PC-3 (cell line): ENCODE measurements around the gene FGFR1OP2. TPM values are rescaled to one million over a fixed set of nuclear protein-coding genes. Genes with fewer than 3 reads are reported as not detected.
"Not testable (repeated sequence)": the region's sequence is repeated elsewhere in the genome, so short reads cannot be mapped to it uniquely, and the experiment has no call there.

ENCODE experiments used
- ATAC-seq: fragments of 200-7000 bp; cut with Tn5 transposase; 2 replicates; pipeline ENCODE4 v1.9.1; 2020; ENCODE audit warnings: mild to moderate bottlenecking, moderate library complexity
- BruUV-seq: library from RNA; stranded (reverse); fragments of 400-500 nt; replicated peaks from 2 replicates; lab custom pipeline; 2021; lab: Mats Ljungman, UMichigan
- CTCF ChIA-PET: fragments of 300-600 bp; sonication (Branson Sonifier 250); formaldehyde crosslinking; loops from one replicate; lab custom pipeline; 2022; ENCODE audit warnings: antibody characterized with exemption; lab: Charles Lee
- POLR2A ChIA-PET: fragments of 300-600 bp; sonication (Branson Sonifier 250); formaldehyde crosslinking; loops from one replicate; lab custom pipeline; 2022; ENCODE audit warnings: antibody characterized with exemption; ENCODE audit not compliant: unreplicated experiment; lab: Charles Lee
- DNase-seq: peaks from one replicate; pipeline ENCODE4 v3.0.0-alpha.2; 2015
- H2AFZ ChIP-seq: fragments of 300-600 bp; sonication (generic); 2 replicates; pipeline ENCODE4 v1.6.0; 2016; ENCODE audit warnings: antibody characterized with exemption, low read length
- H3F3A ChIP-seq: fragments of 300-600 bp; sonication (generic); one replicate; pipeline ENCODE4 v1.6.0; 2017; ENCODE audit warnings: antibody characterized with exemption, low read length, control low read depth, mild to moderate bottlenecking; ENCODE audit not compliant: unreplicated experiment
- H3K27ac ChIP-seq: fragments of 300-600 bp; sonication (generic); 2 replicates; pipeline ENCODE4 v1.5.1; 2016; ENCODE audit warnings: mild to moderate bottlenecking, low read length
- H3K27me3 ChIP-seq: fragments of 300-600 bp; sonication (generic); 2 replicates; pipeline ENCODE4 v1.6.1; 2016; ENCODE audit warnings: low read length, mixed read lengths
- H3K36me3 ChIP-seq: fragments of 300-600 bp; sonication (generic); 2 replicates; pipeline ENCODE4 v1.6.1; 2016; ENCODE audit warnings: low read depth, mixed run types, low read length, mixed read lengths
- H3K4me1 ChIP-seq: fragments of 300-600 bp; sonication (generic); 2 replicates; pipeline ENCODE4 v1.5.1; 2016; ENCODE audit warnings: low read length; ENCODE audit not compliant: insufficient read depth
- H3K4me2 ChIP-seq: fragments of 300-600 bp; sonication (generic); 2 replicates; pipeline ENCODE4 v1.6.0; 2016; ENCODE audit warnings: low read length
- H3K4me3 ChIP-seq: fragments of 300-600 bp; sonication (generic); 2 replicates; pipeline ENCODE4 v1.5.1; 2016; ENCODE audit warnings: mild to moderate bottlenecking, low read length, mixed read lengths
- H3K79me2 ChIP-seq: fragments of 300-600 bp; sonication (generic); 2 replicates; pipeline ENCODE4 v1.6.1; 2017; ENCODE audit warnings: low read length, mixed read lengths
- H3K9ac ChIP-seq: fragments of 300-600 bp; sonication (generic); 2 replicates; pipeline ENCODE4 v1.6.0; 2016; ENCODE audit warnings: mild to moderate bottlenecking, low read length
- H3K9me2 ChIP-seq: fragments of 300-600 bp; sonication (generic); replicated peaks from 2 replicates; pipeline ENCODE4 v1.6.1; 2016; ENCODE audit warnings: mixed run types, low read length, mixed read lengths
- H3K9me3 ChIP-seq: fragments of 300-600 bp; sonication (generic); 2 replicates; pipeline ENCODE4 v1.6.1; 2016; ENCODE audit warnings: low read length, mixed read lengths
- H4K20me1 ChIP-seq: fragments of 300-600 bp; sonication (generic); 2 replicates; pipeline ENCODE4 v1.6.1; 2016; ENCODE audit warnings: low read length, mixed read lengths
- EZH2 ChIP-seq: fragments of 300-600 bp; sonication (generic); IDR thresholded peaks from one replicate; pipeline ENCODE4 v1.6.1; 2017; ENCODE audit warnings: antibody characterized with exemption, mild to moderate bottlenecking, low read length; ENCODE audit not compliant: unreplicated experiment
- EZH2phosphoT487 ChIP-seq: fragments of 300-600 bp; sonication (generic); IDR thresholded peaks from 2 replicates; pipeline ENCODE4 v1.6.1; 2018; ENCODE audit warnings: mild to moderate bottlenecking, antibody characterized with exemption, low read length, borderline replicate concordance
- intact Hi-C: fragments of 100-400 bp; cut with micrococcal nuclease; formaldehyde crosslinking; loops from 2 replicates; pipeline ENCODE4 v1.9.0; 2023
- total RNA-seq: library from RNA; depleted of rRNA; stranded (reverse); fragments of >200 nt; gene quantifications from 2 replicates; pipeline ENCODE4 v1.2.3, GENCODE V29; 2014
- TF ChIP-seq, protein P1 (sequence below): fragments of 300-600 bp; sonication (generic); conservative IDR thresholded peaks from 2 replicates; pipeline ENCODE4 v1.5.1; 2017; ENCODE audit warnings: antibody characterized with exemption, low read depth, mild to moderate bottlenecking, low read length

The FGFR1OP2 gene
- total RNA-seq, 1 experiment from 2014 or later: 74.3 TPM

DNA sequence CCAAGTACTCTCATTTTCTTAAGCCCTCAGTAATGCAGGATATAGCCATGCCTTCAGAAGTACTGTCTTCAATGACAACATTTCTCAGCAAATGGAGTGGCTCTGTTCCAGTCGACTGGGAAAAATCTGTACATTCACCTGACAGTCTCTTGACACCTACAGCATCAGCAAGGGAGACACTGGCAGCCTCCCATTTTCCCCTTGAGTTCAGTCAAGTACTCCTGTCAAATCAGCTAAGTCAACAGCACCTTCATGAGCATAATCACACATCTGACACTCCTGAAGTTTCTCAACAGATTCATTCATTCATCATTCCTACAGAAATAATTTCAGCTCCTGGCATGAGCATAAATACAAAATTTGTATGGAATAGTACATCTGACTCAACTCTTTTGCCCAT lies 46.6 kb upstream of the FGFR1OP2 start:
- ATAC-seq (no peak), DNase-seq (no peak)
- TF ChIP-seq, protein P1, sequence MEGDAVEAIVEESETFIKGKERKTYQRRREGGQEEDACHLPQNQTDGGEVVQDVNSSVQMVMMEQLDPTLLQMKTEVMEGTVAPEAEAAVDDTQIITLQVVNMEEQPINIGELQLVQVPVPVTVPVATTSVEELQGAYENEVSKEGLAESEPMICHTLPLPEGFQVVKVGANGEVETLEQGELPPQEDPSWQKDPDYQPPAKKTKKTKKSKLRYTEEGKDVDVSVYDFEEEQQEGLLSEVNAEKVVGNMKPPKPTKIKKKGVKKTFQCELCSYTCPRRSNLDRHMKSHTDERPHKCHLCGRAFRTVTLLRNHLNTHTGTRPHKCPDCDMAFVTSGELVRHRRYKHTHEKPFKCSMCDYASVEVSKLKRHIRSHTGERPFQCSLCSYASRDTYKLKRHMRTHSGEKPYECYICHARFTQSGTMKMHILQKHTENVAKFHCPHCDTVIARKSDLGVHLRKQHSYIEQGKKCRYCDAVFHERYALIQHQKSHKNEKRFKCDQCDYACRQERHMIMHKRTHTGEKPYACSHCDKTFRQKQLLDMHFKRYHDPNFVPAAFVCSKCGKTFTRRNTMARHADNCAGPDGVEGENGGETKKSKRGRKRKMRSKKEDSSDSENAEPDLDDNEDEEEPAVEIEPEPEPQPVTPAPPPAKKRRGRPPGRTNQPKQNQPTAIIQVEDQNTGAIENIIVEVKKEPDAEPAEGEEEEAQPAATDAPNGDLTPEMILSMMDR: no peak
- TF ChIP-seq EZH2 (no peak), EZH2phosphoT487 (no peak)
- H3F3A ChIP-seq: no peaks in the 10 kb centered on the region
- H3K79me2 ChIP-seq: no peaks in the 10 kb centered on the region
- no peaks in the 10 kb centered on the region for H3K27me3 ChIP-seq
- no peaks in the 10 kb centered on the region for H3K36me3 ChIP-seq
- no peak overlapping the region for H2AFZ ChIP-seq
- H3K4me2 ChIP-seq: no peak overlapping the region
- H3K9me2 ChIP-seq: no peaks in the 10 kb centered on the region
- H3K9ac ChIP-seq: no peak overlapping the region
- POLR2A ChIA-PET: no interaction called here
- H3K9me3 ChIP-seq: no peaks in the 10 kb centered on the region
- CTCF ChIA-PET: no interaction called here
- H3K27ac ChIP-seq: no peak overlapping the region
- no peak overlapping the region for H3K4me3 ChIP-seq
- H3K4me1 ChIP-seq: no peaks in the 10 kb centered on the region
- H4K20me1 ChIP-seq: no peaks in the 10 kb centered on the region
- intact Hi-C loops: no loop called here
- BruUV-seq: no TSS peak

DNA sequence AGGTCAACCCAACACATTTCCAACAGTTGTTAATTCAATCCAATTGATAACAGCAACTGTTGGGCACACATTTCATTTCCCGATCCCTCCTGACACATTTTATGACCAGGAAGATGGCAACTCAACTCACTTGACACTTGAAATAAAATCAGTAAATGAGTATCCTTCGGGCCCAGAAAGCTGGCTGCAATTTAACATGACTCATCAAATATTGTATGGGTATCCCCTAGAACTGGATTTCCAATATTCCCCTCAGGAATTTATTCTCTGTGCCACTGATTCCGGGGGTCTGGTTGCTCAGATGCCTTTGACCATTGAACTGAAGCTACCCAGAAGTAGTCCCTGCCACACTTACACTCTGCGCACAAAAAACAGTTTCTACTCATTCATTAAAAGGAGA lies 42.6 kb upstream of the FGFR1OP2 start:
- intact Hi-C loops: no loop called here
- H3K27me3 ChIP-seq: no peaks in the 10 kb centered on the region
- ChIA-PET POLR2A (no interaction called here), CTCF (no interaction called here)
- H3K4me2 ChIP-seq: no peak overlapping the region
- DNase-seq (no peak), ATAC-seq (no peak)
- no peaks in the 10 kb centered on the region for H3K9me2 ChIP-seq
- H3K4me3 ChIP-seq: no peak overlapping the region
- H3K36me3 ChIP-seq: peaks cover 13% of the 10 kb centered on the region; the same call in 1 of the 2 replicates
- no peak overlapping the region for H3K27ac ChIP-seq
- no peaks in the 10 kb centered on the region for H4K20me1 ChIP-seq
- no peak overlapping the region for H3K9ac ChIP-seq
- H3K4me1 ChIP-seq: no peaks in the 10 kb centered on the region
- H3F3A ChIP-seq: no peaks in the 10 kb centered on the region
- TF ChIP-seq, protein P1: no peak
- TF ChIP-seq EZH2phosphoT487 (no peak), EZH2 (no peak)
- H3K79me2 ChIP-seq: no peaks in the 10 kb centered on the region
- BruUV-seq: no TSS peak
- no peak overlapping the region for H2AFZ ChIP-seq
- H3K9me3 ChIP-seq: no peaks in the 10 kb centered on the region

DNA sequence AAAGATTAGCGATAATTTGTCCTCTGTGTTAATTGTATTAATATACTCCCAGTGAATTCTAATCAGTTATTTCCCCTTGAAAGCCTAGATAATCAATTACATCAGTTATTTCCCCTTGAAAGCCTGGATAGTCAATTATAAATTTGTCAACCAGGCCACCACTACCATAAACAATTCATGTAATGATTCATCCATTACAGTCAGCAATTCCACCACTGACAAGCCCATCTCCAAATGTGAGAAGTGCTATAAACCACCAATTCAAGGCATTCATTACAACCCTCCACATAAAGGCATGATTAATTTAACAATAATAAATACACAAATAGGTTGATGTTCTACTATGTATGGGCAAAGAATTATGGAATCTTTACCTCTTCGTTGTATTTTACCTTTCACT lies 41.4 kb upstream of the FGFR1OP2 start:
- Histone ChIP-seq H3K4me1 (no peaks in the 10 kb centered on the region), H3K79me2 (no peaks in the 10 kb centered on the region), H2AFZ (no peak overlapping the region), H3K9me2 (no peaks in the 10 kb centered on the region), H3F3A (no peaks in the 10 kb centered on the region), H3K27ac (no peak overlapping the region), H4K20me1 (no peaks in the 10 kb centered on the region), H3K27me3 (no peaks in the 10 kb centered on the region), H3K36me3 (peaks cover 13% of the 10 kb centered on the region; the same call in 1 of the 2 replicates), H3K4me2 (no peak overlapping the region), H3K4me3 (no peak overlapping the region), H3K9ac (no peak overlapping the region), H3K9me3 (no peaks in the 10 kb centered on the region)
- ATAC-seq (no peak), DNase-seq (no peak)
- ChIA-PET POLR2A (no interaction called here), CTCF (interaction anchor here (0.6 kb wide), 1 partner anchor 216 kb away, joined by 3 read pairs; no protein-coding TSS in a partner anchor)
- TF ChIP-seq, protein P1: no peak
- TF ChIP-seq EZH2phosphoT487: no peak
- no peak for TF ChIP-seq EZH2
- intact Hi-C loops: no loop called here
- BruUV-seq: no TSS peak

DNA sequence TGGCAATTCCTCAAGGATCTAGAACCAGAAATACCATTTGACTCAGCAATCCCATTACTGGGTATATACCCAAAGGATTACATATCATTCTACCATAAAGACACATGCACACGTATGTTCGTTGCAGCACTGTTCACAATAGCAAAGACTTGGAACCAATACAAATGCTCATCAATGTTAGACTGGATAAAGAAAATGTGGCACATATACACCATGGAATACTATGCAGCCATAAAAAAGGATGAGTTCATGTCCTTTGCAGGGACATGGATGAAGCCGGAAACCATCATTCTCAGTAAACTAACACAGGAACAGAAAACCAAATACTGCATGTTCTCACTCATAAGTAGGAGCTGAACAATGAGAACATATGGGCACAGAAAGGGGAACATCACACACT lies 34.9 kb upstream of the FGFR1OP2 start:
- H3K4me3 ChIP-seq, intact Hi-C loops, H3K79me2 ChIP-seq, H3K9me2 ChIP-seq, H4K20me1 ChIP-seq, CTCF ChIA-PET, H3K27ac ChIP-seq, H3K9me3 ChIP-seq, ATAC-seq, H2AFZ ChIP-seq, DNase-seq, H3K4me1 ChIP-seq, H3K27me3 ChIP-seq, H3K4me2 ChIP-seq, POLR2A ChIA-PET, BruUV-seq, H3K9ac ChIP-seq, H3F3A ChIP-seq: not testable (repeated sequence)
- H3K36me3 ChIP-seq: peaks cover 61% of the 10 kb centered on the region
